ENCODE data around the gene POLR3B. TPM values are rescaled to one million over a fixed set of nuclear protein-coding genes. Genes with fewer than 3 reads are reported as not detected.

POLR3B gene
- total RNA-seq, 1 experiment from 2014 or later = 10.7 TPM

- Histone ChIP-seq H3K4me1 (ENCODE audit: control insufficient read depth in 1 of 2, insufficient read depth in 2 of 2, low read length in 2 of 2) (peaks cover 10 to 12% of the 10 kb centered on the region in 2 experiments), H4K20me1 (ENCODE audit: insufficient read depth) (no peaks in the 10 kb centered on the region), H3K9ac (ENCODE audit: low read length) (no peak overlapping the region), H3K27ac (ENCODE audit: low read depth, low read length) (no peak overlapping the region), H3K9me3 (ENCODE audit: control insufficient read depth in 1 of 2, insufficient read depth in 1 of 2, low read depth in 1 of 2, low read length in 2 of 2) (no peaks in the 10 kb centered on the region), H3K4me2 (ENCODE audit: low read length) (peak overlapping the region; percentile 55), H2AFZ (ENCODE audit: low read depth, low read length, poor library complexity, severe bottlenecking) (no peak overlapping the region), H3K36me3 (ENCODE audit: control insufficient read depth in 1 of 2, insufficient read depth in 2 of 2, low read length in 2 of 2) (no peaks in the 10 kb centered on the region), H3K27me3 (ENCODE audit: insufficient read depth, low read length) (no peaks in the 10 kb centered on the region), H3K4me3 (replicated peaks in 1 of 2; ENCODE audit: low read depth in 1 of 2, low read length in 2 of 2) (peak overlapping the region in 1 of 2 experiments; percentile 25; a peak in 2 of 4 replicates), H3K9me2 (ENCODE audit: insufficient read depth) (no peaks in the 10 kb centered on the region), H3K79me2 (ENCODE audit: insufficient read depth, low read length) (no peaks in the 10 kb centered on the region)
- ATAC-seq = peak; percentile 50
- no TSS peak for BruUV-seq (replicated peaks)
- ChIA-PET CTCF (no interaction called here), POLR2A (no interaction called here), RAD21 (ENCODE audit: low non-redundant PET in 1 of 2, low total read pairs in 2 of 2, uncharacterized antibody in 2 of 2, unreplicated experiment in 2 of 2) (no interaction called here)
- no peak for DNase-seq (ENCODE audit: low read depth, low spot score)
- no peak for TF ChIP-seq CBX3 (IDR thresholded peaks at IDR 0.05; ENCODE audit: low read depth)
- no peak for TF ChIP-seq ZFX (IDR thresholded peaks at IDR 0.05)
- TF ChIP-seq SIN3A (IDR thresholded peaks at IDR 0.05; ENCODE audit: low read depth) = no peak
- TF ChIP-seq, protein P1, sequence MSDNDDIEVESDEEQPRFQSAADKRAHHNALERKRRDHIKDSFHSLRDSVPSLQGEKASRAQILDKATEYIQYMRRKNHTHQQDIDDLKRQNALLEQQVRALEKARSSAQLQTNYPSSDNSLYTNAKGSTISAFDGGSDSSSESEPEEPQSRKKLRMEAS (IDR thresholded peaks at IDR 0.05) = no peak
- no peak for TF ChIP-seq ATF3 (IDR thresholded peaks at IDR 0.05)
- intact Hi-C loops (cut with micrococcal nuclease) = no loop called here
These were observed 14.9 kb upstream of the POLR3B start for GRCh38 chr12:106342397-106343213.

GRCh38 chr12:106343214-106343528 lies 14.4 kb upstream of the POLR3B start:
- H4K20me1 ChIP-seq (ENCODE audit: insufficient read depth) = no peaks in the 10 kb centered on the region
- H3K4me2 ChIP-seq (ENCODE audit: low read length) = peak overlapping the region; percentile 55
- TF ChIP-seq SRF (IDR thresholded peaks at IDR 0.05; ENCODE audit: low read depth) (no peak), SP1 (IDR thresholded peaks at IDR 0.05; ENCODE audit: low read depth) (no peak), RAD21 (IDR thresholded peaks at IDR 0.05; ENCODE audit: low read depth) (no peak), ZFX (IDR thresholded peaks at IDR 0.05) (no peak), EZH2 (IDR thresholded peaks at IDR 0.05) (no peak), CBX3 (IDR thresholded peaks at IDR 0.05; ENCODE audit: low read depth) (no peak), ZNF274 (IDR thresholded peaks at IDR 0.05; ENCODE audit: low read depth, low read length) (no peak), POLR2A (IDR thresholded peaks at IDR 0.05; ENCODE audit: borderline replicate concordance, extremely low read depth, insufficient read depth, insufficient read length) (no peak), SIN3A (IDR thresholded peaks at IDR 0.05; ENCODE audit: low read depth) (no peak)
- TF ChIP-seq, protein P2, sequence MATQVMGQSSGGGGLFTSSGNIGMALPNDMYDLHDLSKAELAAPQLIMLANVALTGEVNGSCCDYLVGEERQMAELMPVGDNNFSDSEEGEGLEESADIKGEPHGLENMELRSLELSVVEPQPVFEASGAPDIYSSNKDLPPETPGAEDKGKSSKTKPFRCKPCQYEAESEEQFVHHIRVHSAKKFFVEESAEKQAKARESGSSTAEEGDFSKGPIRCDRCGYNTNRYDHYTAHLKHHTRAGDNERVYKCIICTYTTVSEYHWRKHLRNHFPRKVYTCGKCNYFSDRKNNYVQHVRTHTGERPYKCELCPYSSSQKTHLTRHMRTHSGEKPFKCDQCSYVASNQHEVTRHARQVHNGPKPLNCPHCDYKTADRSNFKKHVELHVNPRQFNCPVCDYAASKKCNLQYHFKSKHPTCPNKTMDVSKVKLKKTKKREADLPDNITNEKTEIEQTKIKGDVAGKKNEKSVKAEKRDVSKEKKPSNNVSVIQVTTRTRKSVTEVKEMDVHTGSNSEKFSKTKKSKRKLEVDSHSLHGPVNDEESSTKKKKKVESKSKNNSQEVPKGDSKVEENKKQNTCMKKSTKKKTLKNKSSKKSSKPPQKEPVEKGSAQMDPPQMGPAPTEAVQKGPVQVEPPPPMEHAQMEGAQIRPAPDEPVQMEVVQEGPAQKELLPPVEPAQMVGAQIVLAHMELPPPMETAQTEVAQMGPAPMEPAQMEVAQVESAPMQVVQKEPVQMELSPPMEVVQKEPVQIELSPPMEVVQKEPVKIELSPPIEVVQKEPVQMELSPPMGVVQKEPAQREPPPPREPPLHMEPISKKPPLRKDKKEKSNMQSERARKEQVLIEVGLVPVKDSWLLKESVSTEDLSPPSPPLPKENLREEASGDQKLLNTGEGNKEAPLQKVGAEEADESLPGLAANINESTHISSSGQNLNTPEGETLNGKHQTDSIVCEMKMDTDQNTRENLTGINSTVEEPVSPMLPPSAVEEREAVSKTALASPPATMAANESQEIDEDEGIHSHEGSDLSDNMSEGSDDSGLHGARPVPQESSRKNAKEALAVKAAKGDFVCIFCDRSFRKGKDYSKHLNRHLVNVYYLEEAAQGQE (IDR thresholded peaks at IDR 0.05; ENCODE audit: low read depth) = no peak
- TF ChIP-seq, protein P3, sequence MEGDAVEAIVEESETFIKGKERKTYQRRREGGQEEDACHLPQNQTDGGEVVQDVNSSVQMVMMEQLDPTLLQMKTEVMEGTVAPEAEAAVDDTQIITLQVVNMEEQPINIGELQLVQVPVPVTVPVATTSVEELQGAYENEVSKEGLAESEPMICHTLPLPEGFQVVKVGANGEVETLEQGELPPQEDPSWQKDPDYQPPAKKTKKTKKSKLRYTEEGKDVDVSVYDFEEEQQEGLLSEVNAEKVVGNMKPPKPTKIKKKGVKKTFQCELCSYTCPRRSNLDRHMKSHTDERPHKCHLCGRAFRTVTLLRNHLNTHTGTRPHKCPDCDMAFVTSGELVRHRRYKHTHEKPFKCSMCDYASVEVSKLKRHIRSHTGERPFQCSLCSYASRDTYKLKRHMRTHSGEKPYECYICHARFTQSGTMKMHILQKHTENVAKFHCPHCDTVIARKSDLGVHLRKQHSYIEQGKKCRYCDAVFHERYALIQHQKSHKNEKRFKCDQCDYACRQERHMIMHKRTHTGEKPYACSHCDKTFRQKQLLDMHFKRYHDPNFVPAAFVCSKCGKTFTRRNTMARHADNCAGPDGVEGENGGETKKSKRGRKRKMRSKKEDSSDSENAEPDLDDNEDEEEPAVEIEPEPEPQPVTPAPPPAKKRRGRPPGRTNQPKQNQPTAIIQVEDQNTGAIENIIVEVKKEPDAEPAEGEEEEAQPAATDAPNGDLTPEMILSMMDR (IDR thresholded peaks at IDR 0.05 in 2 of 3, conservative IDR thresholded peaks at IDR 0.05 in 1 of 3; ENCODE audit: borderline replicate concordance in 1 of 3, insufficient read depth in 1 of 3, low read depth in 2 of 3, low read length in 2 of 3) = no peak
- peaks cover 10 to 12% of the 10 kb centered on the region in 2 experiments for H3K4me1 ChIP-seq (ENCODE audit: control insufficient read depth in 1 of 2, insufficient read depth in 2 of 2, low read length in 2 of 2)
- DNase-seq (ENCODE audit: low read depth, low spot score) (no peak), ATAC-seq (no peak)
- H3K9me3 ChIP-seq (ENCODE audit: control insufficient read depth in 1 of 2, insufficient read depth in 1 of 2, low read depth in 1 of 2, low read length in 2 of 2) = no peaks in the 10 kb centered on the region
- CTCF ChIA-PET = no interaction called here
- POLR2A ChIA-PET = no interaction called here
- no peak overlapping the region for H3K9ac ChIP-seq (ENCODE audit: low read length)
- H3K27me3 ChIP-seq (ENCODE audit: insufficient read depth, low read length) = no peaks in the 10 kb centered on the region
- H3K4me3 ChIP-seq (replicated peaks in 1 of 2; ENCODE audit: low read depth in 1 of 2, low read length in 2 of 2) = peak overlapping the region in 1 of 2 experiments; percentile 25; a peak in 2 of 4 replicates
- H3K9me2 ChIP-seq (ENCODE audit: insufficient read depth) = no peaks in the 10 kb centered on the region
- intact Hi-C loops (cut with micrococcal nuclease) = no loop called here
- H3K79me2 ChIP-seq (ENCODE audit: insufficient read depth, low read length) = no peaks in the 10 kb centered on the region
- BruUV-seq (replicated peaks) = no TSS peak
- H2AFZ ChIP-seq (ENCODE audit: low read depth, low read length, poor library complexity, severe bottlenecking) = no peak overlapping the region
- RAD21 ChIA-PET (ENCODE audit: low non-redundant PET in 1 of 2, low total read pairs in 2 of 2, uncharacterized antibody in 2 of 2, unreplicated experiment in 2 of 2) = no interaction called here
- no peaks in the 10 kb centered on the region for H3K36me3 ChIP-seq (ENCODE audit: control insufficient read depth in 1 of 2, insufficient read depth in 2 of 2, low read length in 2 of 2)
- no peak overlapping the region for H3K27ac ChIP-seq (ENCODE audit: low read depth, low read length)

All from HCT116 (cell line).